Left renal pelvis (tissue), 4 donors: ENCODE results near the gene NTN1. TPM values are rescaled to one million over a fixed set of nuclear protein-coding genes. Genes with fewer than 3 reads are reported as not detected.

Experiments used
- DNase-seq, 4 donors: peaks; one replicate each; pipeline ENCODE4 v3.0.0-alpha.2; 2013; ENCODE audit warnings: low read depth in 4 of 4, low spot score in 3 of 4
- polyA plus RNA-seq, 4 donors: library from polyadenylated mRNA; unstranded; fragments of 120-200 nt; gene quantifications; one replicate each; pipeline ENCODE4 v1.2.1, GENCODE V29; 2013; ENCODE audit not compliant: insufficient read length in 4 of 4

Gene NTN1
- polyA plus RNA-seq, 4 donors: 5.2 to 188 (median 9.4) TPM

- no peak for DNase-seq
Observed at GRCh38 chr17:9292561-9292941, 271.2 kb downstream of the NTN1 start.

Other genes with a start within 250 kb of the NTN1 start
- 1 to 10 TPM in 3 of 4 donors, under 1 TPM in 1; 0.16 to 4.7 (median 2.9) TPM for gene MFSD6L, start 222.1 kb upstream of the NTN1 start, polyA plus RNA-seq
- gene PIK3R6, start 153.8 kb upstream of the NTN1 start, polyA plus RNA-seq: 1 to 10 TPM; 1.0 to 1.8 (median 1.6) TPM
- gene PIK3R5, start 55.8 kb upstream of the NTN1 start, polyA plus RNA-seq: 1 to 10 TPM in 2 of 4 donors, under 1 TPM in 2; 0.59 to 2.1 (median 0.82) TPM